ENCODE measurements around the gene SLC29A1.

SLC29A1 gene

GRCh38 chr6:44237813-44238433 lies 14.5 kb downstream of the SLC29A1 start:
- DNase-seq = peak; percentile 84

DNA sequence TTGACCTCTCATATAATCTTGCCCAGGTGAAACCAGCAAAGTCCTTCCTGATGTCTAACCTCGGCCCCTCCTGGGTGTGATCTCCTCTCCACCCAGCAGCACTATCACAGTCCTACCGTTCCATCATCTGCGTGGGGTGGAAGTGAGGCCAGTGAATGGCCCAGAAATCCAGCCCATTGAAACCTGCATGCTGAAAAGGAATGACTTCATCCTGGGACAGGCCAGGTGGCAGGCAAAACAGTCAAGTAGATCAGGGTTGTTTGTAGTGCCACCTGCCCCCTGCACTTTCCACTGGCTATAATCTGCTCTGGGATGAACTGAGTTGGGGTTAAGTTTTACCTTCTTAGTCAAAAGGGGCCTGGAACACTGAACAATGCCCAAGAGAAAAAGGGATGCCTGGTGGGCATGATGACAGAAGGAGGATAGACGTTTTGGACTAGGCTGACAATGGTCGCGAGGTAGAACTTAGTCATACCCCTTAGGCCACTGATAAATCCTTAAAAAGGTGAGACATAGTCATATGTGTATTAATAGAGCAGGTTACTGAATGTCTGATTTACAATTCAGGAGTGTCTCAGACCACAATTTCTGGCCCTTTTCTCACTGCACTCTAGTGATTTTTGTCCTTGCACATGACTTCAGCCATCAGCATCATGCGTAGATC lies 15.4 kb downstream of the SLC29A1 start:
- DNase-seq = peak; percentile 38

DNA sequence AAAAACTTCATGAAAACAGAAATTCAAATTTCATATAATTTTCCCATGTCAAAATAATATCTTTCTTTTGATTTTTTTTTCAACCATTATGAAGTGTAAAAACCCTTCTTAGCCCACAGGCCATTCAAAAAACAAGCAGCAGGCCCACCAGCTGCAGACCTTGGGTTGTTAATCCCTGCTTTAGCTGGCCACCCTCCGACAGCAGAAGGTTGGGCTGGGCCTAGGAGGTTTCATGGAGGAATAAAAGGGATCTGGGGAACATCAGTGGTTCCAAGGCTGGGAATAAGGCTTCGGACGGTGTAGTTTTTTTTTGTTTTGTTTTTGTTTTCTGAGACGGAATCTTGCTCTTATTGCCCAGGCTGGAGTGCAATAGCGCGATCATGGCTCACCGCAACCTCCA lies 19.9 kb downstream of the SLC29A1 start:
- DNase-seq = no peak

DNA sequence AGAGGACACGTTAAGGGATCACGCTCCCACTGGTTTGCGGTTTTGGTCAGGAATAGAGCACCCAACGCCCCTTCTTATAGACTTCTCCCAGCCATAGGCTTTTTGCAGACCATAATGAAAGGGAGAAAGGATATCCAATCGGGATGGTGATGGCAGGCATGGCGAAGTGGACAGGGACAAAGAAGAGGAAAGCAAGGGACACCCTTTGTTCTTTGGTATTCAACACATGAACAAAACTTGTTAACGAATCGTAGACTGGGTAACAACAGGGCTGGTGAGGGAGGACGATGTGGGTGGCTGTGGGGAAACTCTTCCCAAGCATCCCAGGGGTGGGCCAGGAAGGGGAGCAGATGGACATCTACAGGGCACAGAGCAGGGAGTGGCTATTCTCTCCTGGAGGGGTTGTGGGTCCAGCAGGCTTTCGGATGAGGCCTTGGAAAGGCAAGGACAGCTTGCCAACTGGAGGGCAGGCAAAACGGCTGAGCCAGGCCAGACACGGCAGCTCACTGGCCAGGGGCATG lies 22.1 kb downstream of the SLC29A1 start:
- DNase-seq = peak; percentile 40

GRCh38 chr6:44245912-44246662 lies 22.7 kb downstream of the SLC29A1 start:
- peak; percentile 98 for DNase-seq

- DNase-seq = peak; percentile 99
Measured at GRCh38 chr6:44246663-44247337, 23.4 kb downstream of the SLC29A1 start, which contains the start of gene HSP90AB1. HSP90AB1 (plus strand) TSS chr6:44247101; CDS start chr6:44248630, 1,529 bp downstream.

- DNase-seq = peak; percentile 65
Measured at GRCh38 chr6:44247338-44248302, 24.2 kb downstream of the SLC29A1 start.

- no peak for DNase-seq
Measured at GRCh38 chr6:44248579-44248978, 25.2 kb downstream of the SLC29A1 start.

DNA sequence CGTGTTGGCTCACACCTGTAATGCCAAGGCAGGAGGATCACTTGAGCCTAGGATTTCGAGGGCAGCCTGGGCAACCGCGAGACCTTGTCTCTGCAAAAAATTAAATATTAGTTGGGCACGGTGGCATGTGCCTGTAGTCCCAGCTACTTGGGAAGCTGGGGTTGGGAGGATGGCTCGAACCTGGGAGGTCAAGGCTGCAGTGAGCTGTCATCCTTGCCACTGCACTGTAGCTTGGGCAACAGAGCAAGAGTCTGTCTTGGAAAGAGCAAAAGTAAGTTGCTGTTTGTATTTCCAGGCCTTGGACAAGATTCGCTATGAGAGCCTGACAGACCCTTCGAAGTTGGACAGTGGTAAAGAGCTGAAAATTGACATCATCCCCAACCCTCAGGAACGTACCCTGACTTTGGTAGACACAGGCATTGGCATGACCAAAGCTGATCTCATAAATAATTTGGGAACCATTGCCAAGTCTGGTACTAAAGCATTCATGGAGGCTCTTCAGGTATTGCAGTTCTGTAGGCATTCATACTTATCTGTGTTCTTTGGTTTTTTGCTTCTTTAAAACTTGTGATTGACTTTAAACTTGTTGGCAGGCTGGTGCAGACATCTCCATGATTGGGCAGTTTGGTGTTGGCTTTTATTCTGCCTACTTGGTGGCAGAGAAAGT lies 25.8 kb downstream of the SLC29A1 start:
- no peak for DNase-seq

DNA sequence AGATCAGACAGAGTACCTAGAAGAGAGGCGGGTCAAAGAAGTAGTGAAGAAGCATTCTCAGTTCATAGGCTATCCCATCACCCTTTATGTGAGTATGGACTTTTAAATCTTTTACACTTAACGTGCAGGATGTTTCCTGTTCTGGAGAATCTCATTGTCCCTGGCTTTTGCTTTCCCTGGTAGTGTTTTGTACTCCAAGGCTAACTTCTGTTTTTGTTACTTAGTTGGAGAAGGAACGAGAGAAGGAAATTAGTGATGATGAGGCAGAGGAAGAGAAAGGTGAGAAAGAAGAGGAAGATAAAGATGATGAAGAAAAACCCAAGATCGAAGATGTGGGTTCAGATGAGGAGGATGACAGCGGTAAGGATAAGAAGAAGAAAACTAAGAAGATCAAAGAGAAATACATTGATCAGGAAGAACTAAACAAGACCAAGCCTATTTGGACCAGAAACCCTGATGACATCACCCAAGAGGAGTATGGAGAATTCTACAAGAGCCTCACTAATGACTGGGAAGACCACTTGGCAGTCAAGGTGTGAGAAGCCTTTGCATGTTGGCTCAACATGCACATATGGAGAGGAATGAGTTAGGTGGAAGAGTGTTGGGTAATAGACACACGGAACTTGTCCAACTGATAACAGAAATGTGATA lies 26.8 kb downstream of the SLC29A1 start:
- no peak for DNase-seq

- DNase-seq = no peak
Measured at GRCh38 chr6:44250718-44251123, 27.3 kb downstream of the SLC29A1 start.

- DNase-seq = no peak
Measured at GRCh38 chr6:44251576-44252524, 28.5 kb downstream of the SLC29A1 start.

DNA sequence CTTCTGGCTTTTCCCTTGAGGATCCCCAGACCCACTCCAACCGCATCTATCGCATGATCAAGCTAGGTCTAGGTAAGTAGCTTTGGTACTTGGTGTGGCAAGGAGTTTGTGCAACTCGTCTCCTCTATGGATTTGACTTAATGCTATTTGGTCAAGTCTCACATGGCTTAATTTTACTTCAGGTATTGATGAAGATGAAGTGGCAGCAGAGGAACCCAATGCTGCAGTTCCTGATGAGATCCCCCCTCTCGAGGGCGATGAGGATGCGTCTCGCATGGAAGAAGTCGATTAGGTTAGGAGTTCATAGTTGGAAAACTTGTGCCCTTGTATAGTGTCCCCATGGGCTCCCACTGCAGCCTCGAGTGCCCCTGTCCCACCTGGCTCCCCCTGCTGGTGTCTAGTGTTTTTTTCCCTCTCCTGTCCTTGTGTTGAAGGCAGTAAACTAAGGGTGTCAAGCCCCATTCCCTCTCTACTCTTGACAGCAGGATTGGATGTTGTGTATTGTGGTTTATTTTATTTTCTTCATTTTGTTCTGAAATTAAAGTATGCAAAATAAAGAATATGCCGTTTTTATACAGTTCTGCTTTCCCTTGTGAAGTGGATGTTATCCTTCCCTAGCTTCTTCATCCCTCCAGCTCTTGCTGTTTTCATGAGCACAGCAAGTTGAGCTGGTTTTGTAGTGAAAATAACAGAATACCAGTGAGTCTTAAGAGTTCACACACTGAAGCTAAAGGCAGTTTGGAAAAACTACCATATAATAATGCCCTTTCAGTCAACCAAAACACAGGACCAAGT lies 30.1 kb downstream of the SLC29A1 start:
- DNase-seq = peak; percentile 80

GRCh38 chr6:44254191-44255104 lies 31.1 kb downstream of the SLC29A1 start:
- no peak for DNase-seq

DNA sequence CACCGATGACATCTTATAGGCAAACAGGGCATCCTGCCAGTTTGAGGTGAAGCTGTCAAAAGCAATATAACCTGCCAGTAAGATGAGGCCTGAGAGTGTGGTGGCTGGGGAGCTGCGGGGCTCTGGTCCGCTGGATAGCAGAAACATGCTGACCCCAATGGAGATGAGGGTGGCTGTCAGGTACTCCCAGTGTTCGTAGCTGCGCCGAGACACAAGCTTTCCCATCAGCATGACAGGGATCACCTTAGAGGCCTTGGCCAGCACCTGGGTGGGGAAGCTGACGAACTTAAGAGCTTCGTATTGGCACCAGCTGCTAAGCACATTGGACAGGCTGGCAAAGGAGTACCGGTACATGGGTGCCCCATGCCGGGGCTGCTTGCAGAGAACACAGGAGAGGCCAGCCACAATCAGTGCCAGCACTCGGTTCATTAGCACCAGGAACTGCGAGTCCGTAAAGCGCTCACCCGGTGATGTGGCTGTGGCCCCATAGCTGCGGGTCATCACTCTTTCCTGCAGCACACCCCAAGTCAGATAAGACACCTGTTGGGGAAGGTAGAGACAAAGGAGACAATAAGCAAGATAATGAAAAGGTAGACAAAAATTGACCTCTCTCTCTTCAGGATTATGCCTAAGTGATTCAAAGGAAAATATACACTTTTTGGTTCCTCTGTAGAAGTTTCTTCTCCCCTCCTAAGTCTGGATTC lies 31.9 kb downstream of the SLC29A1 start:
- DNase-seq = no peak

GRCh38 chr6:44255871-44256774 lies 32.7 kb downstream of the SLC29A1 start:
- peak; percentile 73 for DNase-seq

Data from islet precursor cell (in vitro differentiated cells).